Smooth muscle cell of the brain vasculature (primary cell): ENCODE data around the gene MYOM3.

ENCODE experiments used
- DNase-seq: peaks from one replicate; pipeline ENCODE4 v3.0.0-alpha.2; 2012; ENCODE audit warnings: low read depth, low spot score

Gene MYOM3

GRCh38 chr1:24138476-24139221 lies 26.7 kb upstream of the MYOM3 start:
- DNase-seq: no peak

GRCh38 chr1:24136956-24137539 lies 25.1 kb upstream of the MYOM3 start:
- no peak for DNase-seq

GRCh38 chr1:24134376-24134775 lies 22.4 kb upstream of the MYOM3 start:
- DNase-seq: no peak

GRCh38 chr1:24133819-24134218 lies 21.9 kb upstream of the MYOM3 start:
- DNase-seq: no peak

- DNase-seq: no peak
These were observed 18.4 kb upstream of the MYOM3 start for GRCh38 chr1:24130385-24130784.

GRCh38 chr1:24127801-24128363 lies 15.9 kb upstream of the MYOM3 start:
- no peak for DNase-seq

GRCh38 chr1:24127134-24127800 lies 15.3 kb upstream of the MYOM3 start:
- DNase-seq: no peak

- DNase-seq: no peak
These were observed 14.7 kb upstream of the MYOM3 start for GRCh38 chr1:24126672-24127023.

- no peak for DNase-seq
These were observed 14.2 kb upstream of the MYOM3 start for GRCh38 chr1:24126018-24126671.

- DNase-seq: no peak
These were observed 13.5 kb upstream of the MYOM3 start for GRCh38 chr1:24125456-24125855.

GRCh38 chr1:24124980-24125379 lies 13.0 kb upstream of the MYOM3 start:
- DNase-seq: no peak

GRCh38 chr1:24123611-24124010 lies 11.7 kb upstream of the MYOM3 start:
- DNase-seq: no peak

- DNase-seq: no peak
These were observed 10.8 kb upstream of the MYOM3 start for GRCh38 chr1:24122776-24123175.

GRCh38 chr1:24121406-24121805 lies 9.5 kb upstream of the MYOM3 start:
- DNase-seq: no peak

GRCh38 chr1:24120965-24121364 lies 9.0 kb upstream of the MYOM3 start:
- no peak for DNase-seq

GRCh38 chr1:24119859-24120756 lies 8.2 kb upstream of the MYOM3 start:
- no peak for DNase-seq

- DNase-seq: no peak
These were observed 7.5 kb upstream of the MYOM3 start for GRCh38 chr1:24119489-24119858.

- DNase-seq: no peak
These were observed 6.7 kb upstream of the MYOM3 start for GRCh38 chr1:24118410-24119242.

GRCh38 chr1:24117722-24118409 lies 5.9 kb upstream of the MYOM3 start:
- no peak for DNase-seq

GRCh38 chr1:24117132-24117531 lies 5.2 kb upstream of the MYOM3 start:
- DNase-seq: no peak
